ENCODE results near the gene GLG1.

Gene GLG1

DNA sequence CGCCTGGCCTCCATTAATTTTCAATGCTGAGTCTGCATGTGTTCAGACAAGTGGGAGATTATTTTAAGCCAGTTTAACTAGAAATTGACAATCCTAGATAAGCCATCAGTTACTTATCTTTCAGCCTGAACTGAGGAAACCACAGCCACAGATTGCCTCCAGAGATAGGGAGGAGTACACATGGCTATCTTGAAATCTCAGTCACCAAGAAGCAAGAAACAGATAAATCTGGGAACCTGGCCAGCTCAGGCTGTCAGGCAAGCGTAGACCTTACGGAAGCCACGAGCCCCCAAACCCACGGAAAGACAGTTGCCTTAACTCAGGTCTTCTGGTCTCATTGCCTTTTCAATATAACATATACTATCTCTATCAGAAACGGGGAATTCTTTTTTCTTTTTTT lies 2.0 kb upstream of the GLG1 start:
- no peak for DNase-seq (ENCODE audit: low read depth)
- no peak overlapping the region for H3K4me3 ChIP-seq (ENCODE audit: low read depth, low read length)
- TF ChIP-seq, protein P1, sequence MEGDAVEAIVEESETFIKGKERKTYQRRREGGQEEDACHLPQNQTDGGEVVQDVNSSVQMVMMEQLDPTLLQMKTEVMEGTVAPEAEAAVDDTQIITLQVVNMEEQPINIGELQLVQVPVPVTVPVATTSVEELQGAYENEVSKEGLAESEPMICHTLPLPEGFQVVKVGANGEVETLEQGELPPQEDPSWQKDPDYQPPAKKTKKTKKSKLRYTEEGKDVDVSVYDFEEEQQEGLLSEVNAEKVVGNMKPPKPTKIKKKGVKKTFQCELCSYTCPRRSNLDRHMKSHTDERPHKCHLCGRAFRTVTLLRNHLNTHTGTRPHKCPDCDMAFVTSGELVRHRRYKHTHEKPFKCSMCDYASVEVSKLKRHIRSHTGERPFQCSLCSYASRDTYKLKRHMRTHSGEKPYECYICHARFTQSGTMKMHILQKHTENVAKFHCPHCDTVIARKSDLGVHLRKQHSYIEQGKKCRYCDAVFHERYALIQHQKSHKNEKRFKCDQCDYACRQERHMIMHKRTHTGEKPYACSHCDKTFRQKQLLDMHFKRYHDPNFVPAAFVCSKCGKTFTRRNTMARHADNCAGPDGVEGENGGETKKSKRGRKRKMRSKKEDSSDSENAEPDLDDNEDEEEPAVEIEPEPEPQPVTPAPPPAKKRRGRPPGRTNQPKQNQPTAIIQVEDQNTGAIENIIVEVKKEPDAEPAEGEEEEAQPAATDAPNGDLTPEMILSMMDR (IDR thresholded peaks at IDR 0.05; ENCODE audit: control insufficient read depth, extremely low read depth, insufficient read depth) = no peak

DNA sequence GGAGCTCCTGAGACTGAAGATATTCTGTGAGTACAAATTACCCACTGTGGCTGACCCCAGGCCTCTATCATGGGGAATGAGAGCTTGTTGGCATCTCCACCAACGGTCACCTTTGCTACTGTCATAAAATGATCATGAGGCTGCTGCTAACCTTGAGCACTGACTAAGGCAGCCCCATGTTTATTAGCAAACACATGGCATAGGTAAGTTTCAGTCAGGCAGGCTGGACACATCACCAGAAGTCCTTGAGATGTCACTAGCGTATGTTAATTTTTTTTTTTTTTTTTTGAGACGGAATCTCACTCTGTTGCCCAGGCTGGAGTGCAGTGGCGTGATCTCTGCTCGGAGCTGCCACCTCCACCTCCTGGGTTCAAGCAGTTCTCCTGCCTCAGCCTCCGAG lies 1.5 kb upstream of the GLG1 start:
- no peak overlapping the region for H3K4me3 ChIP-seq (ENCODE audit: low read depth, low read length)
- TF ChIP-seq, protein P1 (IDR thresholded peaks at IDR 0.05; ENCODE audit: control insufficient read depth, extremely low read depth, insufficient read depth) = no peak
- no peak for DNase-seq (ENCODE audit: low read depth)

DNA sequence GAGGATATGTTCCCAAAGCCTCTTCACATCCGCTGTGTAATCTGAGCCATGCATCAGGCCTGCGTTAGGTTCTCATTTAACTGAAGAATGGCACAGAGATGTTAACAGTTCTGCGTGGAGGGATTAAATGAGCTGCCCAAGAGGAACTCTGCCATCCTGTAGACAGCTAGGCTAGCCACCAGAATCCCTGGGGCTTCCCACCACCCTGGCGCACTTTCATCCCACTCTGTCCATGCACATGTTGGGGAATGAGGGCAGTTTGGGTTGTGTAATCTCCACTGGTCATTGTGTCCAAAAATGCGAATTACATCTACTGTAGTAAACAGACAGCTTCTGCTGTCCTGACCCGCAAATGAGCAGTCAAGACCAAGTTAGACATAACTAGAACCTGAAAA lies 1.0 kb upstream of the GLG1 start:
- no peak overlapping the region for H3K4me3 ChIP-seq (ENCODE audit: low read depth, low read length)
- DNase-seq (ENCODE audit: low read depth) = no peak
- TF ChIP-seq, protein P1 (IDR thresholded peaks at IDR 0.05; ENCODE audit: control insufficient read depth, extremely low read depth, insufficient read depth) = no peak

DNA sequence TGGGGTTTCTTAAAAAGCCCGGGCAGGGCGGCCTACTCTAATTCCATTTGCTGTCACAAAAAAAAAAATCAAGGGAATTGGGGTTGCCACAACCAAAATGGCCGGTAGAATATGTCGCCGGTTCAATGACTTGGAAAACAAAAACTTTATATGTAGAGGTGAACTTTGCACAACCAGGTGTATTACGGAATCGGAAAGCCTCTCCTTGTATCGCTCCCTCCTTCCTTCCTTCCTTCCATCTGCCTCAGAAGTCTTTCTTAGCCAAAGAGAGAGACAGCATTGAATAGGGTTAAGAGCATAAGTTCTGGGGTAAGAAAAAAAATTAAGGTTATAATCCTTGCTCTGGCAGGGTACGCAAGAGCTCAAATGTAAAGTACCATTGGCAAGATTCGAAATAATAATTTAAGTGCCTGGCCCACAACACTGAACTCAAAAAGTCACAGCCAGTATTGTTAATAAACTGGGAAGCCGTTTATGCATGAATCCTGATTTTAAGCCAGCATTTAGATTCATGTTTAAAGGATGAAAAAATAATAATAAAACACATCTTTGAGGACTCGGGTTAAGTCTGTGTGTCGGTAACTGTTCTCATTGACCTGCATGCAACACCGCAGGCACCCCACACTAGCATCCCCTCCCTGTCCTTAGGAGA lies 522 bp upstream of the GLG1 start:
- H3K4me3 ChIP-seq (ENCODE audit: low read depth, low read length) = peak overlapping the region; percentile 95
- no peak for DNase-seq (ENCODE audit: low read depth)
- TF ChIP-seq, protein P1 (IDR thresholded peaks at IDR 0.05; ENCODE audit: control insufficient read depth, extremely low read depth, insufficient read depth) = no peak

DNA sequence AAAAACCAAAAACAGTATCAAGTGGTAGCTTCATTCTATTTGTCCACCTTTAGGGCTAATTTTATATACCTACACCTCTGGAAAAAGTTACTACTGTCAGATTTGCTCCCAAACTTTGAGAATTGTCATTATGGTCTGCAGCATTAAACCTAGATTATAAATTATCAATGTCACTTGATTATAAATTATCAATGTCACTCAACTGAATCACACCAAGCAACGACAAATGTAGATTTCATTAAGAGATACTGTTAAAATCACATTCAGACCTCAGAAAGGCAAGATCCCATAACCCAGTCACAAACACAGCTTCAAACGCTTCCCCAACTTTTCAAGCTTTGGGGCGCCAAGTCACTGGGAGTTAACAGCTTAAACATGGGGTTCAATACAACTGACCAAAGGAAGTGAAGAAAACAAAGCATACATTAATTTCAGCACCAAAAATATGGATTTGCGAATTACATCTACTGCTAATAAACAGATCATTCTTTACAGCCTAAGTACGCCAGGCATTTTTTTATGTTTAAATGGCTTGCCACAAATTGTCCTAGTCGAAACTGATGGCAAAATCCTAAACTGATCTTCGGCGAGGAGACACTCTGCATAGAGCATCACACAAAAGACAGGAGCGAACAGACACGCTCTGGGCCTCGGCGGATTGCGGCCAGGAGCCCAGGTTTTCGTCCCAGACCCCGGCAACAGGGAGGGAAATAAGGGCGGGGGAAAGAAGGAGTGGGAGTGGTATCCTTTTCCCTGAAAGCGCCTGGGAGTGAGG lies 981 bp downstream of the GLG1 start:
- peak overlapping the region; percentile 95 for H3K4me3 ChIP-seq (ENCODE audit: low read depth, low read length)
- TF ChIP-seq, protein P1 (IDR thresholded peaks at IDR 0.05; ENCODE audit: control insufficient read depth, extremely low read depth, insufficient read depth) = no peak
- DNase-seq (ENCODE audit: low read depth) = no peak

DNA sequence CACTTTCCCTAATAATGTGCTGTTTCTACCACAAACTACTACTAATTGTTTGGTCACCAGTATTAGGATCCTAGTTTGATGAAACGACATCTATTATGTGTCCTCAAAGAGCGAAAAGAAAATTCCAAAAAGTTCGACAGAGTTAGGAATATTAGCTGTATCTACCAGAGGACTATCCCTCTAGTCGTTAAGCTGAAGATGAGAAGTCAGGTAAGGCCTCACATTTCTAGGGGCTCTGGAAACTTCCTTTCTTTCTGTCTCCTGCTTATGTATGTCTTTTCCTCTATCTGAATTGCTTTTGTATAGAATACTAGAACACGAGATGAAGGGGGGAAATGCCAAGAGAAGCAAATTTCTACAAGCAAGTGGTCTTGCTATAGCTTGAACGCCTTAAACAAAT lies 1.6 kb downstream of the GLG1 start:
- DNase-seq (ENCODE audit: low read depth) = no peak
- TF ChIP-seq, protein P1 (IDR thresholded peaks at IDR 0.05; ENCODE audit: control insufficient read depth, extremely low read depth, insufficient read depth) = no peak
- peak overlapping the region; percentile 95 for H3K4me3 ChIP-seq (ENCODE audit: low read depth, low read length)

Measured in LNCaP clone FGC (cell line).